Left lung (tissue), 10 donors: ENCODE data around the gene ZNF516. TPM values are rescaled to one million over a fixed set of nuclear protein-coding genes. Genes with fewer than 3 reads are reported as not detected.

Experiments
- ATAC-seq: fragments of 200-7000 bp; cut with Tn5 transposase; one replicate; pipeline ENCODE4 v1.9.1; 2020; ENCODE audit warnings: moderate library complexity
- DNase-seq, 4 donors: peaks; one replicate each; pipeline ENCODE4 v3.0.0-alpha.2; 2013 to 2020
- H3K27ac ChIP-seq, 2 donors: fragments of 200-600 bp; sonication (generic) in 1 of 2; one replicate each; pipeline versions ENCODE4 v1.5.0 to v1.8.0; 2020 to 2021
- H3K27me3 ChIP-seq, 2 donors: fragments of 200-600 bp; sonication (generic) in 1 of 2; one replicate each; pipeline versions ENCODE4 v1.5.0 to v1.8.0; 2020 to 2021
- H3K36me3 ChIP-seq, 2 donors: fragments of 200-600 bp; sonication (generic) in 1 of 2; one replicate each; pipeline versions ENCODE4 v1.5.0 to v1.8.0; 2020 to 2021
- H3K4me1 ChIP-seq, 2 donors: fragments of 200-600 bp; one replicate each; pipeline ENCODE4 v1.8.0; 2021
- H3K4me3 ChIP-seq, 2 donors: fragments of 200-600 bp; sonication (generic) in 1 of 2; one replicate each; pipeline versions ENCODE4 v1.5.0 to v1.8.0; 2020 to 2021; ENCODE audit warnings: mild to moderate bottlenecking in 1 of 2
- H3K9me3 ChIP-seq, 2 donors: fragments of 200-600 bp; sonication (generic) in 1 of 2; one replicate each; pipeline versions ENCODE4 v1.5.0 to v1.8.0; 2020 to 2021
- intact Hi-C, 2 donors: fragments of 100-400 bp; cut with DNase I; formaldehyde crosslinking; loops; one replicate each; pipeline versions ENCODE4 v1.11.2 to v1.14.2; 2022
- polyA plus RNA-seq, 6 donors: library from polyadenylated mRNA; unstranded; fragments of 120-200 nt; gene quantifications; one replicate each; pipeline ENCODE4 v1.2.1, GENCODE V29; 2013; ENCODE audit not compliant: insufficient read length in 6 of 6
- total RNA-seq, 2 donors: library from RNA; stranded (reverse); fragmentation: NEBNext Ultra II Directional; extraction: Animal tissue kit (Norgen Biotek cat#: 25700); gene quantifications; one replicate each; pipeline ENCODE4 v1.2.1, GENCODE V29; 2021
- TF ChIP-seq, protein P1 (sequence below), 2 donors: fragments of 200-600 bp; sonication (generic) in 1 of 2; IDR thresholded peaks; one replicate each; pipeline versions ENCODE4 v1.5.0 to v1.8.0; 2021; ENCODE audit warnings: antibody characterized with exemption in 2 of 2
- donor health status: DM: no; HTN: yes; CAD: no.
- donor health status: DM: no; HTN: no; CAD: no.

ZNF516 gene
- total and polyA plus RNA-seq, 8 donors, result 33.9 to 51.2 (median 46.8) TPM

DNA sequence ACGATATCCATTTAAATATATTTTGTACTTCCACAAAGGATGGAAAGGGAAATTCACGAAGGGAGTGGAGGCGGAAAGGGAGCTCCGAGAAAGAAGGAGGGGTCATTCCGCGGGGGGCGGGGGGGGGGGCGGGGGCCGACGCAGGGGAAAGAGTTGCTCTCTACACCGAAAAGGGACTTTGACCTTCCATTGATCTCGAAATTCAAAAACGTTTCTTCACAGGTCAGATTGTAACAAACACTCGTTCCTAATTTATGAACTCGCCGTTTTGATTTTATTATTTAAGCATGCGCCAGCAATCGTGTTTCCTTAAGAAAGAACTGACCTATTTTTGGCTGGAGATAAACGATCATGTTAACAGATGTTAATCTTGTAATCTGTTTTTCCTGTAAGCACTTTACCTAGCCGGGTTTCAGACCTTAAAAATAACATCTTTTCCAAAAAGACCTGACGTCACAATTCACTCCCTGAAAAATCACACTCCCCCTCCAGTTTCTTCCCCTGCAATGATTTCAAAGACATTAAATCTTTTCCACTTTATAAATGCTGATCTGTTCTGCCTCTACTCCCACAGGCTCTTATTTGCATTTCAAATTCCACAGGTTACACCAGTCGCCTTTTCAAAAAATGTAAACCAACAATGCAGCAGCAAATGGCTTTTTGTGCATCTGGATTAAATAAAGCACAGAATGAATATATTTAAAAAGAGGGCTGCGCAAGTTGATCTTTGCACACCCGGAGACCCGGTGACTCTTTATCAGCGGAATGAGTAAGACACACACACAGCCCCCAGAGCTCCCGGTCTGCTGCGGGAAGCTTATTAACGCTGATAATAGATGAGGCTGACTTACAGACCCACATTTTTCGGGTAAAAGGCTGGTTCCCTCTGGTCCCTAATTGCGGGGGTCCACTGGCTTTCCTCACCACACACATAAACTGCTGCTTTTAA lies 1.6 kb downstream of the ZNF516 start:
- TF ChIP-seq, protein P1, sequence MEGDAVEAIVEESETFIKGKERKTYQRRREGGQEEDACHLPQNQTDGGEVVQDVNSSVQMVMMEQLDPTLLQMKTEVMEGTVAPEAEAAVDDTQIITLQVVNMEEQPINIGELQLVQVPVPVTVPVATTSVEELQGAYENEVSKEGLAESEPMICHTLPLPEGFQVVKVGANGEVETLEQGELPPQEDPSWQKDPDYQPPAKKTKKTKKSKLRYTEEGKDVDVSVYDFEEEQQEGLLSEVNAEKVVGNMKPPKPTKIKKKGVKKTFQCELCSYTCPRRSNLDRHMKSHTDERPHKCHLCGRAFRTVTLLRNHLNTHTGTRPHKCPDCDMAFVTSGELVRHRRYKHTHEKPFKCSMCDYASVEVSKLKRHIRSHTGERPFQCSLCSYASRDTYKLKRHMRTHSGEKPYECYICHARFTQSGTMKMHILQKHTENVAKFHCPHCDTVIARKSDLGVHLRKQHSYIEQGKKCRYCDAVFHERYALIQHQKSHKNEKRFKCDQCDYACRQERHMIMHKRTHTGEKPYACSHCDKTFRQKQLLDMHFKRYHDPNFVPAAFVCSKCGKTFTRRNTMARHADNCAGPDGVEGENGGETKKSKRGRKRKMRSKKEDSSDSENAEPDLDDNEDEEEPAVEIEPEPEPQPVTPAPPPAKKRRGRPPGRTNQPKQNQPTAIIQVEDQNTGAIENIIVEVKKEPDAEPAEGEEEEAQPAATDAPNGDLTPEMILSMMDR (IDR thresholded peaks at IDR 0.05), result no peak
- H3K9me3 ChIP-seq, result no peaks in the 10 kb centered on the region
- peak overlapping the region; percentile 63 to 83 for H3K4me3 ChIP-seq
- peaks cover 0 to 10% of the 10 kb centered on the region in 2 donors for H3K27me3 ChIP-seq
- peak in 3 of 4 donors; percentile 28 to 46 (median 37) for DNase-seq
- peak overlapping the region; percentile 90 to 93 for H3K27ac ChIP-seq
- ATAC-seq, result peak; percentile 34
- H3K4me1 ChIP-seq, result peaks cover 8 to 37% of the 10 kb centered on the region in 2 donors
- intact Hi-C loops, result no loop called here
- H3K36me3 ChIP-seq, result no peaks in the 10 kb centered on the region

DNA sequence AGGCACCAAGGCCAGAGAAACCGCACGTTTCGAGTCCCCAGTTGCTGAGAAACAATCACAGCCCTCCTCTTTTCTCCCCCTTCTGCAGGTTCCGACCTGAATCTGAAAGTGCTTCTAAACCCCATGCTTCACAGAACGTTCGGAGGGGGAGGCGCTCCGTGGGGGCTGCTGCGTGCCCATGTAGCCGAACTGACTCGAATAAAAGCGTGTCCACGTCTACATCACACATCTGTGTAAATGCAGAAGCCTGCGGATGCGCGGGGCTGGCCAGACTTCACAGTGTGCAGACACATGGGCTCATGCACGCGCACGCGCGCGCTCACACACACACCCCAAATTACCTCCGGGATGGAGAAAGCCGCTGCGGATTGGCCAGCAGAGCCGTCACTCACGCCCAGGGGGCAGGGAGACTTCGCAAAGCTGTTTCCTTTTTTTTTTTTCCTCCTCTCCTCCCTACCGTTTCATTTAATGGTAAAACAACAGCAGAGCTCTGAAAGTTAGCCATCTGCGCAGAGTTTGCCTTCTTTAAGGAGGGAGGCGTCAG lies 2.3 kb downstream of the ZNF516 start:
- TF ChIP-seq, protein P1 (IDR thresholded peaks at IDR 0.05), result no peak
- H3K4me1 ChIP-seq, result peaks cover 8 to 40% of the 10 kb centered on the region in 2 donors
- DNase-seq (peak; percentile 99 to 100 (median 100)), ATAC-seq (peak; percentile 88)
- no peaks in the 10 kb centered on the region for H3K36me3 ChIP-seq
- intact Hi-C loops, result no loop called here
- peak overlapping the region; percentile 63 to 83 for H3K4me3 ChIP-seq
- peak overlapping the region; percentile 90 to 93 for H3K27ac ChIP-seq
- no peaks in the 10 kb centered on the region for H3K9me3 ChIP-seq
- H3K27me3 ChIP-seq, result peaks cover 0 to 10% of the 10 kb centered on the region in 2 donors

DNA sequence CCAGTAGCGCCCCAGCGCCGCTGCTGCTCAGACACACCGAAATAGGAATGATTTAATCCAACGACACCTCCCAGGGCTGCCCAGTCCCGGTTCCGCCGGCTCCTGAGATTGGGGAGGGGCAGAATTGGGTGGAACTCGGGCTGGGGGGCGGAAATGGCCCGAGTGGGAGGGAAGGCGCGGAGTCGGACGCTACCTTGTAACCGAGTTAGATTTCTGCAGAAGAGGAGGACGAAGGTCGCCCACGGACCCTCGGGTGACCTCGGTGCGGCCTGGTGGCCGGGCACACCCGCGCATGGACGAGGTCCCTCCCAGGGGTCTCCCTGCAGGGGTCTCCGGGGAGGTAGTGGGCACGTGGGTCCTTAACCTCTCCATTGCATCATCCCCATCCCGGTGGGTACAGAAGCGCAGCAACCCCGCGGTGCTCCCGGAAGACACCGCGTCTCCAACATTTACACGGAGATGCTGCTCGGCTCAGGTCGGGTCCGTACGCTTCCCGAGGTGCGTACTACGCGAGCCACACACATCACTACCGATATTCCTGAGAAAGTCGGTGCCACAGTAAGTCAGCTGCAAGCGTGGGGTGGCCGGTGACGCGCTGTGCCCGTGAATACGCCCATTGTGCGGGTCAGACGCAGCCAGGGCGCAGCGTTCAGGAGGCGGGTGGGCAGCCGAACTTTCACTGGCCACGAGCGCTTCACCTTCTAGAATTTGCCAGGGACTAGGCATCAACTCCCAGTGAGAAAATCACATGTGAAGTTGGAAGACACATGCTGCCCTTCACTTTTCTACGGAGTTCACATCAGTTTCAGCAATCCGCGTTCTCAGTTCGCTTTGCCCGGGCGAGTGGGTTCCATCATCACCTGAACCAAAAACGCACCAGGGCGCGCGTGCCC lies 3.0 kb downstream of the ZNF516 start:
- peaks cover 10 to 45% of the 10 kb centered on the region in 2 donors for H3K4me1 ChIP-seq
- H3K9me3 ChIP-seq, result no peaks in the 10 kb centered on the region
- H3K27ac ChIP-seq, result peak overlapping the region; percentile 90 to 93
- H3K4me3 ChIP-seq, result peak overlapping the region; percentile 63 to 83
- ATAC-seq, result peak; percentile 23
- peak in 2 of 4 donors; percentile 50 to 85 for DNase-seq
- intact Hi-C loops, result no loop called here
- peaks cover 0 to 10% of the 10 kb centered on the region in 2 donors for H3K27me3 ChIP-seq
- TF ChIP-seq, protein P1 (IDR thresholded peaks at IDR 0.05), result no peak
- H3K36me3 ChIP-seq, result no peaks in the 10 kb centered on the region

DNA sequence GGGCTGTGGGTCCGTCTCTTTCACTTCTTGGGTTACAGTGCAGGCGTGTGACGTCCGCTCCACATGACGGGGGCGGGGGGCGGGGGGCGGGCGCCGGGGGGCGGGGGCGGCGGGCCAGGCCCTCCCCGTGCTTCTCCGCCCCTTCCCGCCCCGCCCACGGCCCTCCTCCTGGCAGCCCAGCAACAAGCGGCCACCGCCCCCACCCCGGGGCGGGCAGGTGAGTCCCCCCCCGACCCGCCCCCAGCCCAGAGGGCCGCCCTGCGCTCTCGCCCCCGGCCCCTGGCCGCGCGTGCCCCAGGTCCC lies 3.6 kb downstream of the ZNF516 start:
- Histone ChIP-seq H3K9me3 (no peaks in the 10 kb centered on the region), H3K4me3 (peak overlapping the region; percentile 63 to 83), H3K27me3 (peaks cover 0 to 10% of the 10 kb centered on the region in 2 donors), H3K27ac (peak overlapping the region; percentile 90 to 93), H3K4me1 (peaks cover 10 to 51% of the 10 kb centered on the region in 2 donors), H3K36me3 (no peaks in the 10 kb centered on the region)
- intact Hi-C loops, result no loop called here
- DNase-seq (peak; percentile 38 to 94 (median 87)), ATAC-seq (peak; percentile 47)
- TF ChIP-seq, protein P1 (IDR thresholded peaks at IDR 0.05), result no peak
